Stomach (tissue), 9 donors: Measurements from ENCODE around the gene EOMES. TPM values are rescaled to one million over a fixed set of nuclear protein-coding genes. Genes with fewer than 3 reads are reported as not detected.

Experiments
- DNase-seq, 2 donors: peaks; one replicate each; pipeline versions ENCODE4 v3.0.0 to v3.0.0-alpha.2; 2013 to 2019
- H3K27ac ChIP-seq, 5 donors: fragments of 200-600 bp in 4 of 5; sonication (generic) in 4 of 5; one replicate each; pipeline ENCODE4 v1.5.1; 2013 to 2019; ENCODE audit warnings: mild to moderate bottlenecking in 1 of 5, moderate library complexity in 1 of 5
- H3K27me3 ChIP-seq, 3 donors: fragments of 200-600 bp; sonication (generic); one replicate each; pipeline ENCODE4 v1.5.1; 2017 to 2019; ENCODE audit warnings: mixed run types in 1 of 3
- H3K36me3 ChIP-seq, 4 donors: fragments of 200-600 bp; sonication (generic); 1 replicate in 3 of 4; 2 replicates in 1 of 4; pipeline ENCODE4 v1.5.1; 2016 to 2019
- H3K4me1 ChIP-seq, 4 donors: fragments of 200-600 bp; sonication (generic); one replicate each; pipeline ENCODE4 v1.5.1; 2016 to 2019
- H3K4me3 ChIP-seq, 4 donors: fragments of 200-600 bp; sonication (generic) in 3 of 4; one replicate each; pipeline ENCODE4 v1.5.1; 2016 to 2019; ENCODE audit warnings: mild to moderate bottlenecking in 1 of 4
- H3K9me3 ChIP-seq, 4 donors: fragments of 200-600 bp; sonication (generic); one replicate each; pipeline ENCODE4 v1.5.1; 2016 to 2019
- EP300 ChIP-seq: sonication (generic); formaldehyde crosslinking; IDR thresholded peaks from one replicate; pipeline ENCODE4 v1.6.1; 2017; ENCODE audit warnings: antibody characterized with exemption
- POLR2A ChIP-seq, 4 donors: fragments of 450-650 bp; IDR thresholded peaks; one replicate each; pipeline ENCODE4 v1.6.1; 2016; ENCODE audit warnings: antibody characterized with exemption in 4 of 4, control low read depth in 2 of 4, mild to moderate bottlenecking in 1 of 4, moderate library complexity in 1 of 4
- POLR2AphosphoS5 ChIP-seq, 3 donors: sonication (generic); formaldehyde crosslinking; IDR thresholded peaks; one replicate each; pipeline ENCODE4 v1.6.1; 2016; ENCODE audit warnings: antibody characterized with exemption in 3 of 3
- WGBS, 5 donors: extraction: QIAGEN DNeasy Blood & Tissue Kit in 3 of 5; methylation state at CpG; one replicate each; pipeline versions ENCODE4 v1.1.5 to v1.1.7; 2013 to 2018; 5-methylcytosine and 5-hydroxymethylcytosine counted together
- intact Hi-C: fragments of 100-400 bp; cut with DNase I; formaldehyde crosslinking; loops from one replicate; pipeline ENCODE4 v1.15.1; 2023; ENCODE audit warnings: low total_unique reads
- polyA plus RNA-seq, 3 donors: library from polyadenylated mRNA; stranded (reverse); fragments of 200-250 nt; gene quantifications; one replicate each; pipeline ENCODE4 v1.2.3, GENCODE V29; 2013
- total RNA-seq, 5 donors: library from RNA; depleted of rRNA; stranded (reverse); fragments of >200 nt; gene quantifications; one replicate each; pipeline versions ENCODE4 v1.1.0 to v1.2.3, GENCODE V29; 2014 to 2016
- TF ChIP-seq, protein P1 (sequence below), 7 experiments: fragments of 450-650 bp in 4 of 7; fragments of 200-600 bp in 3 of 7; sonication (generic) in 3 of 7; IDR thresholded peaks; one replicate each; pipeline ENCODE4 v1.5.1; 2016 to 2019; ENCODE audit warnings: antibody characterized with exemption in 7 of 7, control low read depth in 2 of 7, mild to moderate bottlenecking in 1 of 7
- donor health status: healthy with polysubstance abuse.
- donor health status: Bipolar disorder and iron deficiency.
- donor health status: healthy.

Gene EOMES
- total and polyA plus RNA-seq, 8 donors = 0.10 to 0.58 (median 0.34) TPM; not detected in 4

- Histone ChIP-seq H3K27ac (no peak overlapping the region), H3K36me3 (no peaks in the 10 kb centered on the region), H3K9me3 (no peaks in the 10 kb centered on the region), H3K27me3 (peaks cover 30 to 100% (median 68%) of the 10 kb centered on the region in 3 donors), H3K4me3 (no peak overlapping the region), H3K4me1 (peaks cover 43 to 50% (median 46%) of the 10 kb centered on the region in 4 donors)
- intact Hi-C loops = loop anchor here (10.0 kb wide), 1 partner anchor 595 kb away; no protein-coding TSS in a partner anchor
- DNase-seq = no peak
- TF ChIP-seq, protein P1, sequence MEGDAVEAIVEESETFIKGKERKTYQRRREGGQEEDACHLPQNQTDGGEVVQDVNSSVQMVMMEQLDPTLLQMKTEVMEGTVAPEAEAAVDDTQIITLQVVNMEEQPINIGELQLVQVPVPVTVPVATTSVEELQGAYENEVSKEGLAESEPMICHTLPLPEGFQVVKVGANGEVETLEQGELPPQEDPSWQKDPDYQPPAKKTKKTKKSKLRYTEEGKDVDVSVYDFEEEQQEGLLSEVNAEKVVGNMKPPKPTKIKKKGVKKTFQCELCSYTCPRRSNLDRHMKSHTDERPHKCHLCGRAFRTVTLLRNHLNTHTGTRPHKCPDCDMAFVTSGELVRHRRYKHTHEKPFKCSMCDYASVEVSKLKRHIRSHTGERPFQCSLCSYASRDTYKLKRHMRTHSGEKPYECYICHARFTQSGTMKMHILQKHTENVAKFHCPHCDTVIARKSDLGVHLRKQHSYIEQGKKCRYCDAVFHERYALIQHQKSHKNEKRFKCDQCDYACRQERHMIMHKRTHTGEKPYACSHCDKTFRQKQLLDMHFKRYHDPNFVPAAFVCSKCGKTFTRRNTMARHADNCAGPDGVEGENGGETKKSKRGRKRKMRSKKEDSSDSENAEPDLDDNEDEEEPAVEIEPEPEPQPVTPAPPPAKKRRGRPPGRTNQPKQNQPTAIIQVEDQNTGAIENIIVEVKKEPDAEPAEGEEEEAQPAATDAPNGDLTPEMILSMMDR (IDR thresholded peaks at IDR 0.05) = no peak
- TF ChIP-seq POLR2AphosphoS5 (IDR thresholded peaks at IDR 0.05) (no peak), POLR2A (IDR thresholded peaks at IDR 0.05) (no peak), EP300 (no peak)
- whole genome bisulfite sequencing, 5 donors = 59 to 65% (median 63%) methylated on average over 6 of the region's 6 CpGs
These were observed 2.7 kb downstream of the EOMES start for GRCh38 chr3:27719314-27720003.

DNA sequence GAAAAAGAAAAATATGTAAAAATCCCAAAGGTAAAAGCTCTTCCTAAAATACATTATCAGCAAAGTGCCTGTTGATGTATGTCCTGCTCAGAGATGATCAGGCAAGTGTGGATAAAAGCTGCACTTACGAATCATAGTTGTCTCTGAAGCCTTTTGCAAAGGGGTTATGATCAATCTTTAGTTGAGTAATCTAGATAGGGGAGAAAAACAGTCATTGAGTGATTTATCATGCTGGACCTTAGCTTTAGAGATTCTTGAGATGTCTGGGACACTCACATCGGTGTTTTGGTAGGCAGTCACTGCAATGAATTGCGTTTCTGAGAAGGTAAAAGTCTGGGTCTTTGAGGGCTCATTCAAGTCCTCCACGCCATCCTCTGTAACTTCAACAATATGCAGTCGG is 3.7 kb downstream of the EOMES start:
- no peaks in the 10 kb centered on the region for H3K9me3 ChIP-seq
- DNase-seq = no peak
- 45 to 68% (median 59%) methylated on average over 5 of the region's 5 CpGs for WGBS, 5 donors
- H3K4me3 ChIP-seq = no peak overlapping the region
- intact Hi-C loops = loop anchor here (10.0 kb wide), 1 partner anchor 596 kb away; no protein-coding TSS in a partner anchor
- H3K36me3 ChIP-seq = no peaks in the 10 kb centered on the region
- H3K4me1 ChIP-seq = peaks cover 49 to 51% (median 49%) of the 10 kb centered on the region in 4 donors
- peaks cover 23 to 100% (median 68%) of the 10 kb centered on the region in 3 donors for H3K27me3 ChIP-seq
- TF ChIP-seq POLR2AphosphoS5 (IDR thresholded peaks at IDR 0.05) (no peak), EP300 (no peak), POLR2A (IDR thresholded peaks at IDR 0.05) (no peak)
- TF ChIP-seq, protein P1 (IDR thresholded peaks at IDR 0.05) = no peak
- no peak overlapping the region for H3K27ac ChIP-seq

GRCh38 chr3:27717200-27717852 is 4.8 kb downstream of the EOMES start:
- Histone ChIP-seq H3K9me3 (no peaks in the 10 kb centered on the region), H3K4me3 (no peak overlapping the region), H3K27me3 (peaks cover 23 to 100% (median 71%) of the 10 kb centered on the region in 3 donors), H3K36me3 (no peaks in the 10 kb centered on the region), H3K4me1 (peaks cover 42 to 51% (median 49%) of the 10 kb centered on the region in 4 donors), H3K27ac (no peak overlapping the region)
- intact Hi-C loops = loop anchor here (10.0 kb wide), 1 partner anchor 597 kb away; no protein-coding TSS in a partner anchor
- no peak for TF ChIP-seq EP300
- TF ChIP-seq POLR2AphosphoS5 (IDR thresholded peaks at IDR 0.05) = no peak
- TF ChIP-seq POLR2A (IDR thresholded peaks at IDR 0.05) = no peak
- WGBS, 5 donors = 66 to 82% (median 77%) methylated on average over 15 to 16 of the region's 16 CpGs
- DNase-seq = no peak

DNA sequence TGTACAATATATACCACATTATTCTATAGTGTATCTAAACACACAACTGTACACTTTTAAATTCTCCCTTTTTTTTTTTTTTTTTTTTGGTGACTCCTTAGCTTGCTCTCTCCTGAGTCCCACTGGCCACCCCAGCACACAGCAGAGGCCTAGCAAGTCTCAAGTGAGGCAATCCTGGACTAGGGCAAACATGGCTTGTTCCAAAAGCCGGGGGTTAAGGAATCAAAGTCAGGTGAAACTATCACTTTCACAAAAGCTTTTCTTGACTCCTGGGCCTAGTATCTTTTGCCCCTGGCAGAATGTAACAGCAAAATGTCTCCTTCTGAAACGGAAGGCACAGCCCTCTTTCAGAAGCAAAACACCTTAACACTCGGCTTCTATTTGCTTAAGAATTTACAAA is 5.8 kb downstream of the EOMES start:
- Histone ChIP-seq H3K4me3 (no peak overlapping the region), H3K9me3 (no peaks in the 10 kb centered on the region), H3K27me3 (peaks cover 14 to 91% (median 62%) of the 10 kb centered on the region in 3 donors), H3K36me3 (no peaks in the 10 kb centered on the region), H3K4me1 (peaks cover 31 to 48% (median 41%) of the 10 kb centered on the region in 4 donors), H3K27ac (no peak overlapping the region)
- TF ChIP-seq POLR2AphosphoS5 (IDR thresholded peaks at IDR 0.05) (no peak), POLR2A (IDR thresholded peaks at IDR 0.05) (no peak), EP300 (no peak)
- TF ChIP-seq, protein P1 (IDR thresholded peaks at IDR 0.05) = no peak
- intact Hi-C loops = loop anchor here (10.0 kb wide), 1 partner anchor 598 kb away; no protein-coding TSS in a partner anchor
- DNase-seq = no peak
- 81 to 89% (median 86%) methylated on average over 3 of the region's 3 CpGs for WGBS, 5 donors
